Measurements from ENCODE around the gene SMPX.

Gene SMPX

GRCh38 chrX:21749924-21750323 is 8.0 kb downstream of the SMPX start:
- H3K4me2 ChIP-seq (ENCODE audit: low read length) = no peak overlapping the region

GRCh38 chrX:21748235-21748634 is 9.7 kb downstream of the SMPX start:
- WGBS (ENCODE audit: extremely low coverage, insufficient coverage, low lambda C conversion rate) = no CpG with 5 or more reads among the region's 5 CpGs
- Histone ChIP-seq H2BK120ac (ENCODE audit: low read depth, low read length) (no peak overlapping the region), H4K5ac (ENCODE audit: low read length) (no peak overlapping the region), H3K4me2 (ENCODE audit: low read length) (no peak overlapping the region), H2BK5ac (ENCODE audit: low read length) (no peak overlapping the region), H3K23ac (ENCODE audit: low read length) (no peak overlapping the region), H3K27ac (ENCODE audit: low read depth, low read length) (no peak overlapping the region), H3K4me3 (ENCODE audit: low read length) (no peak overlapping the region), H3K4me1 (ENCODE audit: control insufficient read depth, low read depth, low read length) (peaks cover 2% of the 10 kb centered on the region), H2BK15ac (replicated peaks; ENCODE audit: low read depth) (no peak overlapping the region), H3K56ac (ENCODE audit: low read length) (peak overlapping the region; percentile 10), H3K79me1 (ENCODE audit: low read length) (no peaks in the 10 kb centered on the region), H4K8ac (ENCODE audit: low read depth, low read length) (no peak overlapping the region), H3K79me2 (ENCODE audit: control insufficient read depth, insufficient read depth, low read length) (no peaks in the 10 kb centered on the region), H3K36me3 (ENCODE audit: control insufficient read depth, insufficient read depth, low read length) (no peaks in the 10 kb centered on the region), H3K27me3 (ENCODE audit: insufficient read depth, low read length, poor library complexity) (no peaks in the 10 kb centered on the region), H3K18ac (ENCODE audit: low read length) (no peak overlapping the region), H2AK5ac (ENCODE audit: low read length) (no peak overlapping the region), H3K4ac (ENCODE audit: low read depth, low read length) (no peak overlapping the region), H3K9ac (ENCODE audit: low read length) (no peak overlapping the region)
- DNase-seq = no peak

More at GRCh38 chrX:21749924-21750323, 8.0 kb downstream of the SMPX start:
- H2BK15ac ChIP-seq (replicated peaks; ENCODE audit: low read depth) = no peak overlapping the region
- no peak overlapping the region for H3K27ac ChIP-seq (ENCODE audit: low read depth, low read length)
- no peaks in the 10 kb centered on the region for H3K79me2 ChIP-seq (ENCODE audit: control insufficient read depth, insufficient read depth, low read length)
- H3K36me3 ChIP-seq (ENCODE audit: control insufficient read depth, insufficient read depth, low read length) = no peaks in the 10 kb centered on the region
- no peaks in the 10 kb centered on the region for H3K79me1 ChIP-seq (ENCODE audit: low read length)
- no peak overlapping the region for H2BK120ac ChIP-seq (ENCODE audit: low read depth, low read length)
- H3K4ac ChIP-seq (ENCODE audit: low read depth, low read length) = no peak overlapping the region
- no peak overlapping the region for H3K9ac ChIP-seq (ENCODE audit: low read length)
- no peak overlapping the region for H2BK5ac ChIP-seq (ENCODE audit: low read length)
- H3K27me3 ChIP-seq (ENCODE audit: insufficient read depth, low read length, poor library complexity) = no peaks in the 10 kb centered on the region
- no peak overlapping the region for H3K23ac ChIP-seq (ENCODE audit: low read length)
- no peak overlapping the region for H3K4me3 ChIP-seq (ENCODE audit: low read length)
- H3K18ac ChIP-seq (ENCODE audit: low read length) = no peak overlapping the region
- no peak for DNase-seq
- no CpG with 5 or more reads among the region's 1 CpG for WGBS (ENCODE audit: extremely low coverage, insufficient coverage, low lambda C conversion rate)
- no peak overlapping the region for H4K5ac ChIP-seq (ENCODE audit: low read length)
- H2AK5ac ChIP-seq (ENCODE audit: low read length) = no peak overlapping the region
- H3K56ac ChIP-seq (ENCODE audit: low read length) = no peak overlapping the region
- no peak overlapping the region for H4K8ac ChIP-seq (ENCODE audit: low read depth, low read length)
- no peaks in the 10 kb centered on the region for H3K4me1 ChIP-seq (ENCODE audit: control insufficient read depth, low read depth, low read length)

- Histone ChIP-seq H4K8ac (ENCODE audit: low read depth, low read length) (no peak overlapping the region), H3K79me1 (ENCODE audit: low read length) (no peaks in the 10 kb centered on the region), H3K18ac (ENCODE audit: low read length) (no peak overlapping the region), H3K23ac (ENCODE audit: low read length) (no peak overlapping the region), H2AK5ac (ENCODE audit: low read length) (no peak overlapping the region), H3K56ac (ENCODE audit: low read length) (no peak overlapping the region), H3K36me3 (ENCODE audit: control insufficient read depth, insufficient read depth, low read length) (no peaks in the 10 kb centered on the region), H4K5ac (ENCODE audit: low read length) (no peak overlapping the region), H3K4me2 (ENCODE audit: low read length) (no peak overlapping the region), H2BK5ac (ENCODE audit: low read length) (no peak overlapping the region), H3K4me1 (ENCODE audit: control insufficient read depth, low read depth, low read length) (peaks cover 2% of the 10 kb centered on the region), H3K27me3 (ENCODE audit: insufficient read depth, low read length, poor library complexity) (no peaks in the 10 kb centered on the region), H2BK120ac (ENCODE audit: low read depth, low read length) (no peak overlapping the region), H3K9ac (ENCODE audit: low read length) (no peak overlapping the region), H3K4ac (ENCODE audit: low read depth, low read length) (no peak overlapping the region), H2BK15ac (replicated peaks; ENCODE audit: low read depth) (no peak overlapping the region), H3K79me2 (ENCODE audit: control insufficient read depth, insufficient read depth, low read length) (no peaks in the 10 kb centered on the region), H3K4me3 (ENCODE audit: low read length) (no peak overlapping the region), H3K27ac (ENCODE audit: low read depth, low read length) (no peak overlapping the region)
- peak; percentile 56 for DNase-seq
- no CpG with 5 or more reads among the region's 4 CpGs for WGBS (ENCODE audit: extremely low coverage, insufficient coverage, low lambda C conversion rate)
These were observed 10.4 kb downstream of the SMPX start for GRCh38 chrX:21747558-21747957.

- H3K27me3 ChIP-seq (ENCODE audit: insufficient read depth, low read length, poor library complexity) = no peaks in the 10 kb centered on the region
- no peak overlapping the region for H3K4me3 ChIP-seq (ENCODE audit: low read length)
- H3K4ac ChIP-seq (ENCODE audit: low read depth, low read length) = no peak overlapping the region
- no peak overlapping the region for H2AK5ac ChIP-seq (ENCODE audit: low read length)
- H3K4me1 ChIP-seq (ENCODE audit: control insufficient read depth, low read depth, low read length) = peaks cover 2% of the 10 kb centered on the region
- no peak overlapping the region for H2BK120ac ChIP-seq (ENCODE audit: low read depth, low read length)
- no peak overlapping the region for H3K18ac ChIP-seq (ENCODE audit: low read length)
- H3K56ac ChIP-seq (ENCODE audit: low read length) = no peak overlapping the region
- H2BK5ac ChIP-seq (ENCODE audit: low read length) = no peak overlapping the region
- no CpG with 5 or more reads among the region's 4 CpGs for WGBS (ENCODE audit: extremely low coverage, insufficient coverage, low lambda C conversion rate)
- no peaks in the 10 kb centered on the region for H3K36me3 ChIP-seq (ENCODE audit: control insufficient read depth, insufficient read depth, low read length)
- H3K9ac ChIP-seq (ENCODE audit: low read length) = no peak overlapping the region
- H3K4me2 ChIP-seq (ENCODE audit: low read length) = no peak overlapping the region
- no peaks in the 10 kb centered on the region for H3K79me2 ChIP-seq (ENCODE audit: control insufficient read depth, insufficient read depth, low read length)
- no peak overlapping the region for H4K5ac ChIP-seq (ENCODE audit: low read length)
- no peak overlapping the region for H3K27ac ChIP-seq (ENCODE audit: low read depth, low read length)
- no peak overlapping the region for H2BK15ac ChIP-seq (replicated peaks; ENCODE audit: low read depth)
- H4K8ac ChIP-seq (ENCODE audit: low read depth, low read length) = no peak overlapping the region
- H3K23ac ChIP-seq (ENCODE audit: low read length) = no peak overlapping the region
- DNase-seq = peak; percentile 23
- H3K79me1 ChIP-seq (ENCODE audit: low read length) = no peaks in the 10 kb centered on the region
These were observed 12.2 kb downstream of the SMPX start for GRCh38 chrX:21745756-21746155.

- no peak for DNase-seq
- Histone ChIP-seq H3K36me3 (ENCODE audit: control insufficient read depth, insufficient read depth, low read length) (no peaks in the 10 kb centered on the region), H3K4ac (ENCODE audit: low read depth, low read length) (no peak overlapping the region), H4K5ac (ENCODE audit: low read length) (no peak overlapping the region), H3K18ac (ENCODE audit: low read length) (no peak overlapping the region), H3K23ac (ENCODE audit: low read length) (no peak overlapping the region), H4K8ac (ENCODE audit: low read depth, low read length) (no peak overlapping the region), H2BK15ac (replicated peaks; ENCODE audit: low read depth) (no peak overlapping the region), H3K27ac (ENCODE audit: low read depth, low read length) (no peak overlapping the region), H2BK120ac (ENCODE audit: low read depth, low read length) (no peak overlapping the region), H2AK5ac (ENCODE audit: low read length) (no peak overlapping the region), H3K4me2 (ENCODE audit: low read length) (no peak overlapping the region), H3K4me1 (ENCODE audit: control insufficient read depth, low read depth, low read length) (peaks cover 2% of the 10 kb centered on the region), H3K56ac (ENCODE audit: low read length) (no peak overlapping the region), H3K9ac (ENCODE audit: low read length) (no peak overlapping the region), H3K27me3 (ENCODE audit: insufficient read depth, low read length, poor library complexity) (no peaks in the 10 kb centered on the region), H3K79me1 (ENCODE audit: low read length) (no peaks in the 10 kb centered on the region), H3K79me2 (ENCODE audit: control insufficient read depth, insufficient read depth, low read length) (no peaks in the 10 kb centered on the region), H2BK5ac (ENCODE audit: low read length) (no peak overlapping the region), H3K4me3 (ENCODE audit: low read length) (no peak overlapping the region)
- WGBS (ENCODE audit: extremely low coverage, insufficient coverage, low lambda C conversion rate) = no CpG with 5 or more reads among the region's 1 CpG
These were observed 13.2 kb downstream of the SMPX start for GRCh38 chrX:21744721-21745120.

GRCh38 chrX:21744060-21744459 is 13.9 kb downstream of the SMPX start:
- H3K79me1 ChIP-seq (ENCODE audit: low read length) = no peaks in the 10 kb centered on the region
- no peak for DNase-seq
- H3K9ac ChIP-seq (ENCODE audit: low read length) = no peak overlapping the region
- WGBS (ENCODE audit: extremely low coverage, insufficient coverage, low lambda C conversion rate) = no CpG with 5 or more reads among the region's 3 CpGs
- no peak overlapping the region for H3K27ac ChIP-seq (ENCODE audit: low read depth, low read length)
- no peak overlapping the region for H2AK5ac ChIP-seq (ENCODE audit: low read length)
- no peak overlapping the region for H4K5ac ChIP-seq (ENCODE audit: low read length)
- H3K4me3 ChIP-seq (ENCODE audit: low read length) = no peak overlapping the region
- no peak overlapping the region for H3K4ac ChIP-seq (ENCODE audit: low read depth, low read length)
- no peak overlapping the region for H2BK120ac ChIP-seq (ENCODE audit: low read depth, low read length)
- H3K18ac ChIP-seq (ENCODE audit: low read length) = no peak overlapping the region
- H3K27me3 ChIP-seq (ENCODE audit: insufficient read depth, low read length, poor library complexity) = no peaks in the 10 kb centered on the region
- no peaks in the 10 kb centered on the region for H3K79me2 ChIP-seq (ENCODE audit: control insufficient read depth, insufficient read depth, low read length)
- peaks cover 2% of the 10 kb centered on the region for H3K4me1 ChIP-seq (ENCODE audit: control insufficient read depth, low read depth, low read length)
- H3K56ac ChIP-seq (ENCODE audit: low read length) = no peak overlapping the region
- H2BK5ac ChIP-seq (ENCODE audit: low read length) = no peak overlapping the region
- H3K23ac ChIP-seq (ENCODE audit: low read length) = no peak overlapping the region
- H4K8ac ChIP-seq (ENCODE audit: low read depth, low read length) = no peak overlapping the region
- no peak overlapping the region for H3K4me2 ChIP-seq (ENCODE audit: low read length)
- no peak overlapping the region for H2BK15ac ChIP-seq (replicated peaks; ENCODE audit: low read depth)
- no peaks in the 10 kb centered on the region for H3K36me3 ChIP-seq (ENCODE audit: control insufficient read depth, insufficient read depth, low read length)

All from mesendoderm (in vitro differentiated cells).